Caco-2 (cell line): ENCODE data around the gene FBXW8. TPM values are rescaled to one million over a fixed set of nuclear protein-coding genes. Genes with fewer than 3 reads are reported as not detected.

ENCODE experiments used
- BruUV-seq: library from RNA; stranded (reverse); fragments of 400-500 nt; replicated peaks from 2 replicates; lab custom pipeline; 2021; lab: Mats Ljungman, UMichigan
- CTCF ChIA-PET: fragments of 300-600 bp; sonication (Branson Sonifier 250); formaldehyde crosslinking; loops from one replicate; lab custom pipeline; 2022; ENCODE audit warnings: antibody characterized with exemption; lab: Charles Lee
- POLR2A ChIA-PET: fragments of 300-600 bp; sonication (Branson Sonifier 250); formaldehyde crosslinking; loops from one replicate; lab custom pipeline; 2022; ENCODE audit warnings: antibody characterized with exemption; lab: Charles Lee
- DNase-seq, 2 experiments: peaks; one replicate each; pipeline versions ENCODE4 v3.0.0 to v3.0.0-alpha.2; 2020 to 2022
- H3K27me3 ChIP-seq: replicated peaks from 2 replicates; pipeline ENCODE4 v1.6.0; 2011; ENCODE audit warnings: low read length; ENCODE audit not compliant: control insufficient read depth, insufficient read depth
- H3K36me3 ChIP-seq: 2 replicates; pipeline ENCODE4 v1.5.1; 2011; ENCODE audit warnings: low read length; ENCODE audit not compliant: control insufficient read depth, insufficient read depth
- H3K4me1 ChIP-seq: fragments of 250-450 bp; sonication (Bioruptor Pico); 2 replicates; pipeline ENCODE4 v1.5.1; 2020; ENCODE audit warnings: mild to moderate bottlenecking
- H3K4me3 ChIP-seq: 2 replicates; pipeline ENCODE4 v1.5.1; 2011; ENCODE audit warnings: low read depth, mild to moderate bottlenecking, control low read depth, low read length
- H3K9me3 ChIP-seq: fragments of 250-450 bp; sonication (Bioruptor Pico); 2 replicates; pipeline ENCODE4 v1.5.1; 2020; ENCODE audit warnings: mild to moderate bottlenecking, moderate library complexity
- H3K27ac Mint-ChIP-seq: one replicate; pipeline ENCODE4 v1.8.0; 2022; ENCODE audit warnings: mixed read lengths; ENCODE audit not compliant: unreplicated experiment
- H3K27me3 Mint-ChIP-seq: one replicate; pipeline ENCODE4 v1.8.0; 2022; ENCODE audit warnings: mixed read lengths; ENCODE audit not compliant: insufficient read depth, unreplicated experiment
- H3K36me3 Mint-ChIP-seq: one replicate; pipeline ENCODE4 v1.8.0; 2022; ENCODE audit warnings: mild to moderate bottlenecking, mixed read lengths; ENCODE audit not compliant: insufficient read depth, unreplicated experiment
- H3K4me1 Mint-ChIP-seq: one replicate; pipeline ENCODE4 v1.8.0; 2022; ENCODE audit warnings: low read depth, mixed read lengths; ENCODE audit not compliant: unreplicated experiment
- H3K4me3 Mint-ChIP-seq: one replicate; pipeline ENCODE4 v1.8.0; 2022; ENCODE audit warnings: mild to moderate bottlenecking, moderate library complexity, mixed read lengths; ENCODE audit not compliant: unreplicated experiment
- H3K9me3 Mint-ChIP-seq: one replicate; pipeline ENCODE4 v1.8.0; 2022; ENCODE audit warnings: mixed read lengths; ENCODE audit not compliant: unreplicated experiment
- intact Hi-C: fragments of 100-400 bp; cut with micrococcal nuclease; formaldehyde crosslinking; loops from one replicate; pipeline ENCODE4 v1.10.0; 2022; ENCODE audit not compliant: unreplicated experiment
- total RNA-seq: library from RNA; stranded (reverse); gene quantifications from 2 replicates; pipeline ENCODE4 v1.2.3, GENCODE V29; 2022
- TF ChIP-seq, protein P1 (sequence below), 2 experiments: fragments of 200-600 bp in 1 of 2; IDR thresholded peaks; 1 replicate in 1 of 2; 2 replicates in 1 of 2; pipeline versions ENCODE4 v1.5.1 to v1.8.0; 2011 to 2022; ENCODE audit warnings: antibody characterized with exemption in 1 of 2, control low read depth in 1 of 2, inconsistent platforms in 1 of 2, low read depth in 1 of 2, low read length in 1 of 2, mild to moderate bottlenecking in 1 of 2, moderate library complexity in 1 of 2; ENCODE audit not compliant: insufficient read depth in 1 of 2, severe bottlenecking in 1 of 2, unreplicated experiment in 1 of 2

Gene FBXW8
- total RNA-seq, 1 experiment from 2014 or later, result 12.2 TPM

DNA sequence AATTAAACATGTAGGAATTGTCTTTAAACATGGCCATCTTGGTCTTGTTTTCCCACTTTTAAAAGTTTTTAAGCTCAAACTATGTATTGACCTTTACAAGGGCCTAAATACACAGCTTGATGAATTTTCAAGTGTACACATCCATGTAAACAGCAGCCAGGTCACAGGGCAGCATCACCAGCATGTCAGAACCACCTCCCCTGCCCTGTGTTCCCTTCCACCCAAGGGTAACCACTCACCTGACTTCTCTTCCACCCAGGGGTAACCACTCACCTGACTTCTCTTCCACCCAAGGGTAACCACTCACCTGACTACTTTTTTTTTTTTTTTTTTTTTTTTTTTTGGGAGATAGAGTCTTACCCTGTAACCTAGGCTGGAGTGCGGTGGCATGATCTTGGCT is 4.6 kb downstream of the FBXW8 start:
- Mint-ChIP-seq H3K27ac (peak overlapping the region; percentile 83), H3K36me3 (peaks cover 25% of the 10 kb centered on the region), H3K9me3 (no peaks in the 10 kb centered on the region), H3K4me3 (no peak overlapping the region), H3K4me1 (peaks cover 50% of the 10 kb centered on the region), H3K27me3 (no peaks in the 10 kb centered on the region)
- Histone ChIP-seq H3K36me3 (no peaks in the 10 kb centered on the region), H3K4me3 (no peak overlapping the region), H3K27me3 (no peaks in the 10 kb centered on the region), H3K9me3 (no peaks in the 10 kb centered on the region; the same call in 1 of the 2 replicates), H3K4me1 (peaks cover 52% of the 10 kb centered on the region)
- CTCF ChIA-PET, result interaction anchor here (1.3 kb wide), 1 partner anchor 207 kb away, joined by 3 read pairs; no protein-coding TSS in a partner anchor
- no peak for DNase-seq
- POLR2A ChIA-PET, result no interaction called here
- BruUV-seq, result no TSS peak
- TF ChIP-seq, protein P1, sequence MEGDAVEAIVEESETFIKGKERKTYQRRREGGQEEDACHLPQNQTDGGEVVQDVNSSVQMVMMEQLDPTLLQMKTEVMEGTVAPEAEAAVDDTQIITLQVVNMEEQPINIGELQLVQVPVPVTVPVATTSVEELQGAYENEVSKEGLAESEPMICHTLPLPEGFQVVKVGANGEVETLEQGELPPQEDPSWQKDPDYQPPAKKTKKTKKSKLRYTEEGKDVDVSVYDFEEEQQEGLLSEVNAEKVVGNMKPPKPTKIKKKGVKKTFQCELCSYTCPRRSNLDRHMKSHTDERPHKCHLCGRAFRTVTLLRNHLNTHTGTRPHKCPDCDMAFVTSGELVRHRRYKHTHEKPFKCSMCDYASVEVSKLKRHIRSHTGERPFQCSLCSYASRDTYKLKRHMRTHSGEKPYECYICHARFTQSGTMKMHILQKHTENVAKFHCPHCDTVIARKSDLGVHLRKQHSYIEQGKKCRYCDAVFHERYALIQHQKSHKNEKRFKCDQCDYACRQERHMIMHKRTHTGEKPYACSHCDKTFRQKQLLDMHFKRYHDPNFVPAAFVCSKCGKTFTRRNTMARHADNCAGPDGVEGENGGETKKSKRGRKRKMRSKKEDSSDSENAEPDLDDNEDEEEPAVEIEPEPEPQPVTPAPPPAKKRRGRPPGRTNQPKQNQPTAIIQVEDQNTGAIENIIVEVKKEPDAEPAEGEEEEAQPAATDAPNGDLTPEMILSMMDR (IDR thresholded peaks at IDR 0.05; ENCODE audit: insufficient read depth in 1 of 2, low read depth in 1 of 2, low read length in 1 of 2, severe bottlenecking in 1 of 2, unreplicated experiment in 1 of 2), result no peak
- intact Hi-C loops, result no loop called here

DNA sequence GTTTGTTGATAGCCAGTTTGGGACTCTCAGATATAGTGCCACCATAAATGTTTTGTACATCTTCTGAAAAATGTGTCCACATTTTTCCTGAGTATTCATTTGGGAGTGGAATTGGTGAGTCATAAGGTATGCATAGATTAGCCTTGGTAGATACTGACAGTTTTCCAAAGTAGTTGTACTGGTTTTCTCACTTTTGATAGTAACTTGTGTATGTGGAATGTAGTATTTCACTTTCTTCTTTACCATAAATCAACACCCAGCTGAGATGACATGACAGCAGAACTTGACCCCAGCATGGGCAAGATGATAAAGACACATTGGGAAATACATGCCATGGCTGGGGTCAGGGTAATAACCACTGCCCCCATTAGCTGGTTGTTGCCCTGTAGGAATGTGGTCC is 5.4 kb downstream of the FBXW8 start:
- peaks cover 52% of the 10 kb centered on the region for H3K4me1 ChIP-seq
- Mint-ChIP-seq H3K27me3 (no peaks in the 10 kb centered on the region), H3K36me3 (peaks cover 25% of the 10 kb centered on the region), H3K27ac (peak overlapping the region; percentile 83), H3K4me3 (peak overlapping the region; percentile 5), H3K4me1 (peaks cover 45% of the 10 kb centered on the region), H3K9me3 (no peaks in the 10 kb centered on the region)
- intact Hi-C loops, result loop anchor here (1.0 kb wide), 4 partner anchors 39 to 213 kb away; partner anchors contain the start of genes RNFT2 and SPRING1
- H3K9me3 ChIP-seq, result no peaks in the 10 kb centered on the region; the same call in 1 of the 2 replicates
- POLR2A ChIA-PET, result no interaction called here
- no TSS peak for BruUV-seq
- H3K36me3 ChIP-seq, result no peaks in the 10 kb centered on the region
- H3K27me3 ChIP-seq, result no peaks in the 10 kb centered on the region
- TF ChIP-seq, protein P1 (IDR thresholded peaks at IDR 0.05; ENCODE audit: insufficient read depth in 1 of 2, low read depth in 1 of 2, low read length in 1 of 2, severe bottlenecking in 1 of 2, unreplicated experiment in 1 of 2), result no peak
- no peak overlapping the region for H3K4me3 ChIP-seq
- DNase-seq, result peak; percentile 70 to 73
- CTCF ChIA-PET, result interaction anchor here (1.3 kb wide), 1 partner anchor 208 kb away, joined by 3 read pairs; no protein-coding TSS in a partner anchor

DNA sequence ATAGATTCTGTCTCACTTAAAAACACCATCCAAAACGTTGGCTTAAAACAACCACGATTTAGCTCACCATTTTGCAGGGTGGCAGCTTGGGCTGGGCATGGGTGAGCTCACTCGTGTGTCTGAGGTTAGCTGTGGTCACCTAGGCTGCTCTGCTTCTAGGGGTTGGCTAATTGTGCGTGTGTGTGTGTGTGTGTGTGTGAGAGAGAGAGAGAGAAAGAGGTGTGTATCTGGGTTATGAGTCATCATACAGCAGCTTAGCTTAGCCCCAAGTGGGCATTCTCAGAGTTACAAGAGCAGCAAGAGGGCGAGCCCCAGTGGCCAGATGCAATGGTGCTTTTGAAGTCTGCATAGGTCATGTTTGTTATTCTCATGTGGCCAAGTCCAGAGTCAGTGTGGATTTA is 6.0 kb downstream of the FBXW8 start:
- Mint-ChIP-seq H3K4me3 (no peak overlapping the region), H3K36me3 (peaks cover 21% of the 10 kb centered on the region), H3K27me3 (no peaks in the 10 kb centered on the region), H3K27ac (peak overlapping the region; percentile 83), H3K4me1 (peaks cover 42% of the 10 kb centered on the region), H3K9me3 (no peaks in the 10 kb centered on the region)
- no TSS peak for BruUV-seq
- H3K4me1 ChIP-seq, result peaks cover 52% of the 10 kb centered on the region
- no peaks in the 10 kb centered on the region for H3K27me3 ChIP-seq
- ChIA-PET CTCF (no interaction called here), POLR2A (interaction anchor here (0.5 kb wide), 1 partner anchor 21 kb away, joined by 4 read pairs; no protein-coding TSS in a partner anchor)
- no peaks in the 10 kb centered on the region; the same call in 1 of the 2 replicates for H3K9me3 ChIP-seq
- peak; percentile 74 to 80 for DNase-seq
- TF ChIP-seq, protein P1 (IDR thresholded peaks at IDR 0.05; ENCODE audit: insufficient read depth in 1 of 2, low read depth in 1 of 2, low read length in 1 of 2, severe bottlenecking in 1 of 2, unreplicated experiment in 1 of 2), result peak in 1 of 2 experiments; percentile 49
- no peaks in the 10 kb centered on the region for H3K36me3 ChIP-seq
- no peak overlapping the region for H3K4me3 ChIP-seq
- intact Hi-C loops, result loop anchor here (1.0 kb wide), 4 partner anchors 39 to 213 kb away; partner anchors contain the start of genes RNFT2 and SPRING1
